Muscle layer of duodenum (tissue), 2 donors: ENCODE measurements around the gene NMBR.

Experiments
- H3K27ac ChIP-seq: one replicate; pipeline ENCODE4 v1.7.0; 2013; ENCODE audit warnings: mild to moderate bottlenecking, low read length
- H3K27me3 ChIP-seq: one replicate; pipeline ENCODE4 v1.7.0; 2013; ENCODE audit warnings: low read depth, mild to moderate bottlenecking, control low read depth, low read length
- H3K36me3 ChIP-seq, 2 donors: one replicate each; pipeline ENCODE4 v1.7.0; 2013; ENCODE audit warnings: low read length in 2 of 2, control low read depth in 1 of 2, mild to moderate bottlenecking in 1 of 2; ENCODE audit not compliant: insufficient read depth in 2 of 2, control insufficient read depth in 1 of 2
- H3K4me1 ChIP-seq, 2 donors: one replicate each; pipeline ENCODE4 v1.7.0; 2013; ENCODE audit warnings: low read length in 2 of 2, mild to moderate bottlenecking in 2 of 2, control low read depth in 1 of 2, moderate library complexity in 1 of 2; ENCODE audit not compliant: insufficient read depth in 2 of 2, control insufficient read depth in 1 of 2
- H3K4me3 ChIP-seq, 2 donors: one replicate each; pipeline ENCODE4 v1.7.0; 2013; ENCODE audit warnings: low read length in 2 of 2, low read depth in 1 of 2, mild to moderate bottlenecking in 1 of 2
- H3K9me3 ChIP-seq, 2 donors: one replicate each; pipeline ENCODE4 v1.7.0; 2013; ENCODE audit warnings: low read length in 2 of 2, control low read depth in 1 of 2, mild to moderate bottlenecking in 1 of 2; ENCODE audit not compliant: control insufficient read depth in 1 of 2
- donor health status: healthy.

NMBR gene

DNA sequence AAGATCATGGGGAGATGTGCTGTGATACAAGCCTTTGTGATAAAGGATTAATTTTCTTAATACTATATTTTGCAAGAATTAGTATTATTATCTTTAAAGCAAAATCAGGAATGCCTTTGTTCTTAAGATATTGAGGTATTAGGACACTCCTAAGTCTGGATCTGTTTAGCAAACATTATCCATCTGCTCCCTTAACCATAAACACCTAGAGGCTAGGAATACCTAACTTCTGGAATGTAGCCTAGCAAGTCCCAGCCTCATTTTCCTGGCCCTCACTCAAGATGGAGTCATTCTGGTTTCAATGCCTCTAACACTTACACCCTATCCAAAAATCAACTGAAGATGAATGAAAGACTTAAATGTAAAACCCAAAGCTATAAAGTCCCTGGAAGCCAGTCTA, 120.5 kb downstream of the NMBR start:
- Histone ChIP-seq H3K36me3 (no peaks in the 10 kb centered on the region), H3K4me1 (no peaks in the 10 kb centered on the region), H3K9me3 (peaks cover 0 to 4% of the 10 kb centered on the region in 2 donors), H3K4me3 (no peak overlapping the region), H3K27ac (no peak overlapping the region), H3K27me3 (no peaks in the 10 kb centered on the region)
